Neuronal stem cell (in vitro differentiated cells): Measurements from ENCODE around the gene TACC2.
A peak's percentile ranks its signal among the peaks of the same experiment; 100 is the strongest.

Experiments used
- DNase-seq: peaks from one replicate; pipeline ENCODE4 v3.0.0-alpha.2; 2013; ENCODE audit warnings: low spot score
- H2AFZ ChIP-seq: one replicate; pipeline ENCODE4 v1.6.1; 2013; ENCODE audit warnings: mild to moderate bottlenecking, low read length, inconsistent platforms
- H2AK5ac ChIP-seq: 2 replicates; pipeline ENCODE4 v1.6.1; 2013; ENCODE audit warnings: low read depth, mild to moderate bottlenecking, inconsistent platforms, low read length, moderate library complexity, mixed read lengths
- H2BK120ac ChIP-seq: 2 replicates; pipeline ENCODE4 v1.6.1; 2013; ENCODE audit warnings: low read depth, mild to moderate bottlenecking, inconsistent platforms, low read length, moderate library complexity, mixed read lengths
- H2BK12ac ChIP-seq: one replicate; pipeline ENCODE4 v1.6.1; 2013; ENCODE audit warnings: low read length, inconsistent platforms
- H2BK15ac ChIP-seq: 2 replicates; pipeline ENCODE4 v1.6.1; 2013; ENCODE audit warnings: mild to moderate bottlenecking, low read length, inconsistent platforms, mixed read lengths
- H2BK5ac ChIP-seq: one replicate; pipeline ENCODE4 v1.6.1; 2013; ENCODE audit warnings: inconsistent platforms, mild to moderate bottlenecking, low read length, moderate library complexity
- H3K14ac ChIP-seq: one replicate; pipeline ENCODE4 v1.6.1; 2013; ENCODE audit warnings: low read length, inconsistent platforms
- H3K18ac ChIP-seq: 2 replicates; pipeline ENCODE4 v1.6.1; 2013; ENCODE audit warnings: low read length, inconsistent platforms
- H3K23ac ChIP-seq: 2 replicates; pipeline ENCODE4 v1.6.1; 2013; ENCODE audit warnings: low read depth, mild to moderate bottlenecking, mixed read lengths, low read length, inconsistent platforms; ENCODE audit not compliant: poor library complexity
- H3K27ac ChIP-seq: replicated peaks from 3 replicates; pipeline ENCODE4 v1.5.1; 2013; ENCODE audit warnings: low read length, inconsistent platforms
- H3K27me3 ChIP-seq, 3 experiments: 2 replicates each; pipeline ENCODE4 v1.6.1; 2013; ENCODE audit warnings: low read length in 3 of 3, mild to moderate bottlenecking in 2 of 3, inconsistent platforms in 1 of 3, low read depth in 1 of 3, mixed read lengths in 1 of 3, moderate library complexity in 1 of 3; ENCODE audit not compliant: control insufficient read depth in 3 of 3, insufficient read depth in 3 of 3
- H3K36me3 ChIP-seq, 2 donors: replicated peaks in 1 of 2; 2 replicates each; pipeline ENCODE4 v1.6.1; 2013; ENCODE audit warnings: low read length in 2 of 2; ENCODE audit not compliant: control insufficient read depth in 2 of 2, insufficient read depth in 2 of 2
- H3K4ac ChIP-seq: 2 replicates; pipeline ENCODE4 v1.6.1; 2013; ENCODE audit warnings: inconsistent platforms, mild to moderate bottlenecking, low read length, moderate library complexity
- H3K4me1 ChIP-seq, 2 donors: 1 replicate in 1 of 2; 2 replicates in 1 of 2; pipeline ENCODE4 v1.6.1; 2013; ENCODE audit warnings: low read length in 2 of 2, low read depth in 1 of 2; ENCODE audit not compliant: control insufficient read depth in 2 of 2, insufficient read depth in 1 of 2
- H3K4me2 ChIP-seq: one replicate; pipeline ENCODE4 v1.6.1; 2013; ENCODE audit warnings: mild to moderate bottlenecking, low read length, inconsistent platforms; ENCODE audit not compliant: insufficient read depth, poor library complexity, severe bottlenecking
- H3K4me3 ChIP-seq, 2 donors: 2 replicates each; pipeline ENCODE4 v1.5.1; 2013; ENCODE audit warnings: low read length in 2 of 2, mild to moderate bottlenecking in 2 of 2, inconsistent platforms in 1 of 2, moderate library complexity in 1 of 2
- H3K79me1 ChIP-seq: one replicate; pipeline ENCODE4 v1.6.1; 2013; ENCODE audit warnings: low read depth, mild to moderate bottlenecking, inconsistent platforms, low read length, moderate library complexity
- H3K9ac ChIP-seq: one replicate; pipeline ENCODE4 v1.6.1; 2013; ENCODE audit warnings: mild to moderate bottlenecking, low read depth, low read length, inconsistent platforms; ENCODE audit not compliant: poor library complexity
- H3K9me3 ChIP-seq, 2 donors: replicated peaks in 1 of 2; 2 replicates each; pipeline versions ENCODE3 to v1.6.1; 2013; ENCODE audit warnings: low read length in 2 of 2, mild to moderate bottlenecking in 2 of 2, inconsistent platforms in 1 of 2, low read depth in 1 of 2, mixed read lengths in 1 of 2, moderate library complexity in 1 of 2; ENCODE audit not compliant: control insufficient read depth in 2 of 2, insufficient read depth in 1 of 2
- H4K8ac ChIP-seq: one replicate; pipeline ENCODE4 v1.6.1; 2013; ENCODE audit warnings: low read depth, mild to moderate bottlenecking, inconsistent platforms, low read length, moderate library complexity
- H4K91ac ChIP-seq: one replicate; pipeline ENCODE4 v1.6.1; 2013; ENCODE audit warnings: low read length, low read depth, mild to moderate bottlenecking, inconsistent platforms; ENCODE audit not compliant: poor library complexity
- WGBS, 2 donors: extraction: QIAGEN DNeasy Blood & Tissue Kit; methylation state at CpG; one replicate each; pipeline ENCODE4 v1.1.7; 2013; ENCODE audit warnings: missing lambda C conversion rate in 2 of 2, mixed read lengths in 1 of 2; ENCODE audit not compliant: insufficient read length in 2 of 2, insufficient replicate concordance in 1 of 2; ENCODE audit errors: extremely low coverage in 2 of 2; 5-methylcytosine and 5-hydroxymethylcytosine counted together

Gene TACC2

GRCh38 chr10:122084286-122085041 lies 95.5 kb downstream of the TACC2 start:
- H2BK15ac ChIP-seq: no peak overlapping the region
- H2BK5ac ChIP-seq: no peak overlapping the region
- no peak overlapping the region for H2AK5ac ChIP-seq
- H3K9me3 ChIP-seq: no peaks in the 10 kb centered on the region
- H3K9ac ChIP-seq: no peak overlapping the region
- no peak overlapping the region for H2BK120ac ChIP-seq
- H3K36me3 ChIP-seq: peaks cover 0 to 15% of the 10 kb centered on the region in 2 donors
- DNase-seq: no peak
- H2AFZ ChIP-seq: no peak overlapping the region
- no peaks in the 10 kb centered on the region for H3K27me3 ChIP-seq
- H3K4me2 ChIP-seq: no peak overlapping the region
- no peak overlapping the region for H3K27ac ChIP-seq
- H2BK12ac ChIP-seq: no peak overlapping the region
- no peak overlapping the region for H4K8ac ChIP-seq
- no peaks in the 10 kb centered on the region for H3K79me1 ChIP-seq
- WGBS, 2 donors: no CpG with 5 or more reads among the region's 15 CpGs
- H3K4me1 ChIP-seq: peaks cover 0 to 2% of the 10 kb centered on the region in 2 donors
- no peak overlapping the region for H3K4me3 ChIP-seq
- H3K23ac ChIP-seq: no peak overlapping the region
- H3K18ac ChIP-seq: no peak overlapping the region
- H3K4ac ChIP-seq: no peak overlapping the region
- no peak overlapping the region for H4K91ac ChIP-seq
- H3K14ac ChIP-seq: no peak overlapping the region

- Histone ChIP-seq H3K4me2 (no peak overlapping the region), H4K8ac (no peak overlapping the region), H3K18ac (no peak overlapping the region), H2BK15ac (no peak overlapping the region), H3K9me3 (no peaks in the 10 kb centered on the region), H2AFZ (no peak overlapping the region), H3K14ac (no peak overlapping the region), H3K9ac (no peak overlapping the region), H3K4me3 (no peak overlapping the region), H3K79me1 (no peaks in the 10 kb centered on the region), H4K91ac (no peak overlapping the region), H3K27me3 (no peaks in the 10 kb centered on the region), H2BK5ac (peak overlapping the region; percentile 22), H3K36me3 (peaks cover 0 to 18% of the 10 kb centered on the region in 2 donors), H2AK5ac (no peak overlapping the region), H3K4me1 (peaks cover 0 to 2% of the 10 kb centered on the region in 2 donors), H3K4ac (no peak overlapping the region), H2BK120ac (no peak overlapping the region), H2BK12ac (no peak overlapping the region), H3K23ac (no peak overlapping the region), H3K27ac (no peak overlapping the region)
- WGBS, 2 donors: no CpG with 5 or more reads among the region's 8 CpGs
- DNase-seq: no peak
These were observed 96.5 kb downstream of the TACC2 start for GRCh38 chr10:122085423-122085911.

- no CpG with 5 or more reads among the region's 9 CpGs for WGBS, 2 donors
- Histone ChIP-seq H3K4me2 (no peak overlapping the region), H3K4me3 (no peak overlapping the region), H2BK5ac (no peak overlapping the region), H3K79me1 (no peaks in the 10 kb centered on the region), H3K4ac (no peak overlapping the region), H4K91ac (no peak overlapping the region), H2AFZ (no peak overlapping the region), H3K18ac (no peak overlapping the region), H3K36me3 (peaks cover 0 to 20% of the 10 kb centered on the region in 2 donors), H3K9ac (peak overlapping the region; percentile 44), H2BK120ac (no peak overlapping the region), H4K8ac (no peak overlapping the region), H3K27me3 (no peaks in the 10 kb centered on the region), H2AK5ac (peak overlapping the region; percentile 61), H3K23ac (peak overlapping the region; percentile 16), H3K14ac (peak overlapping the region; percentile 1), H3K9me3 (no peaks in the 10 kb centered on the region), H2BK15ac (no peak overlapping the region), H3K27ac (no peak overlapping the region), H3K4me1 (peaks cover 0 to 2% of the 10 kb centered on the region in 2 donors), H2BK12ac (no peak overlapping the region)
- DNase-seq: no peak
These were observed 97.7 kb downstream of the TACC2 start for GRCh38 chr10:122086416-122087240.

- H3K79me1 ChIP-seq: no peaks in the 10 kb centered on the region
- H3K27ac ChIP-seq: no peak overlapping the region
- no peak for DNase-seq
- no peak overlapping the region for H3K4me3 ChIP-seq
- no peak overlapping the region for H2BK12ac ChIP-seq
- H3K36me3 ChIP-seq: peaks cover 0 to 22% of the 10 kb centered on the region in 2 donors
- H4K91ac ChIP-seq: no peak overlapping the region
- H3K4me2 ChIP-seq: no peak overlapping the region
- H2BK15ac ChIP-seq: no peak overlapping the region
- H3K4me1 ChIP-seq: peaks cover 0 to 2% of the 10 kb centered on the region in 2 donors
- no CpG with 5 or more reads among the region's 9 CpGs for WGBS, 2 donors
- H2BK120ac ChIP-seq: no peak overlapping the region
- no peaks in the 10 kb centered on the region for H3K27me3 ChIP-seq
- peak overlapping the region; percentile 29 for H2BK5ac ChIP-seq
- peak overlapping the region; percentile 38 for H3K14ac ChIP-seq
- H3K4ac ChIP-seq: no peak overlapping the region
- no peak overlapping the region for H3K23ac ChIP-seq
- no peak overlapping the region for H4K8ac ChIP-seq
- H2AFZ ChIP-seq: no peak overlapping the region
- no peak overlapping the region for H3K9ac ChIP-seq
- peak overlapping the region; percentile 57 for H3K18ac ChIP-seq
- H2AK5ac ChIP-seq: no peak overlapping the region
- H3K9me3 ChIP-seq: no peaks in the 10 kb centered on the region
These were observed 98.5 kb downstream of the TACC2 start for GRCh38 chr10:122087436-122087835.
